ENCODE data around the gene FHOD3.

- no peak for TF ChIP-seq POLR2A (IDR thresholded peaks at IDR 0.05; ENCODE audit: low read length)
- no peak for TF ChIP-seq GATA1 (IDR thresholded peaks at IDR 0.05; ENCODE audit: low read depth, low read length)
Observed at GRCh38 chr18:36450264-36450663, 152.8 kb downstream of the FHOD3 start.
